B cell (primary cell): Measurements from ENCODE around the gene B4GALT3. TPM values are rescaled to one million over a fixed set of nuclear protein-coding genes. Genes with fewer than 3 reads are reported as not detected.

ENCODE experiments used
- ATAC-seq: fragments of 200-7000 bp; cut with Tn5 transposase; one replicate; pipeline ENCODE4 v1.10.0; 2021; ENCODE audit warnings: low read depth, mild to moderate bottlenecking, moderate number of reproducible peaks, moderate library complexity
- CTCF ChIA-PET: fragments of 350-600 bp; sonication (Branson Sonifier 250); formaldehyde crosslinking; loops from one replicate; lab custom pipeline; 2021; ENCODE audit warnings: antibody characterized with exemption, inconsistent platforms; lab: Charles Lee
- POLR2A ChIA-PET: fragments of 350-600 bp; sonication (Branson Sonifier 250); formaldehyde crosslinking; loops from one replicate; lab custom pipeline; 2021; ENCODE audit warnings: antibody characterized with exemption; lab: Charles Lee
- DNase-seq: peaks from one replicate; pipeline ENCODE4 v3.0.0; 2013
- H2AFZ ChIP-seq: 2 replicates; pipeline ENCODE4 v1.6.1; 2012; ENCODE audit warnings: mild to moderate bottlenecking, low read depth, low read length; ENCODE audit not compliant: insufficient read depth, poor library complexity, severe bottlenecking
- H3K27ac ChIP-seq, 2 donors: 1 replicate in 1 of 2; 2 replicates in 1 of 2; pipeline ENCODE4 v1.5.1; 2012 to 2013; ENCODE audit warnings: low read length in 2 of 2, mild to moderate bottlenecking in 2 of 2, moderate library complexity in 1 of 2
- H3K27me3 ChIP-seq, 4 experiments: fragments of 200-600 bp in 1 of 4; sonication (generic) in 1 of 4; replicated peaks in 1 of 4; 1 replicate in 2 of 4; 2 replicates in 2 of 4; pipeline versions ENCODE4 v1.6.1 to v1.7.0; 2013 to 2016; ENCODE audit warnings: low read length in 3 of 4, mild to moderate bottlenecking in 2 of 4, mixed read lengths in 1 of 4, moderate library complexity in 1 of 4; ENCODE audit not compliant: insufficient read depth in 4 of 4, control insufficient read depth in 3 of 4; ENCODE audit errors: control extremely low read depth in 1 of 4
- H3K36me3 ChIP-seq, 2 experiments: replicated peaks in 1 of 2; 1 replicate in 1 of 2; 2 replicates in 1 of 2; pipeline versions ENCODE4 v1.6.1 to v1.7.1; 2013; ENCODE audit warnings: low read length in 1 of 2; ENCODE audit not compliant: insufficient read depth in 2 of 2, control insufficient read depth in 1 of 2; ENCODE audit errors: control extremely low read depth in 1 of 2, extremely low read depth in 1 of 2
- H3K4me1 ChIP-seq, 2 donors: fragments of 200-600 bp in 1 of 2; sonication (generic) in 1 of 2; 1 replicate in 1 of 2; 2 replicates in 1 of 2; pipeline versions ENCODE4 v1.5.1 to v1.6.1; 2013 to 2017; ENCODE audit warnings: low read length in 2 of 2; ENCODE audit not compliant: control insufficient read depth in 2 of 2, insufficient read depth in 2 of 2
- H3K4me2 ChIP-seq: replicated peaks from 2 replicates; pipeline ENCODE3; 2012; ENCODE audit warnings: mild to moderate bottlenecking, low read depth, low read length; ENCODE audit not compliant: poor library complexity, severe bottlenecking
- H3K4me3 ChIP-seq, 5 experiments: fragments of 200-600 bp in 1 of 5; sonication (generic) in 1 of 5; 1 replicate in 3 of 5; 2 replicates in 2 of 5; pipeline versions ENCODE4 v1.5.1 to v1.7.0; 2011 to 2016; ENCODE audit warnings: low read length in 4 of 5, mild to moderate bottlenecking in 4 of 5, low read depth in 2 of 5, control low read depth in 1 of 5, moderate library complexity in 1 of 5; ENCODE audit not compliant: insufficient read depth in 1 of 5; ENCODE audit errors: control extremely low read depth in 1 of 5, extremely low read depth in 1 of 5
- H3K79me2 ChIP-seq: fragments of 200-600 bp; sonication (generic); one replicate; pipeline ENCODE4 v1.6.0; 2016; ENCODE audit warnings: low read length; ENCODE audit not compliant: control insufficient read depth, insufficient read depth
- H3K9ac ChIP-seq: fragments of 200-600 bp; sonication (generic); 2 replicates; pipeline ENCODE4 v1.6.1; 2017; ENCODE audit warnings: mild to moderate bottlenecking, low read length, moderate library complexity
- H3K9me3 ChIP-seq, 3 donors: one replicate each; pipeline versions ENCODE4 v1.6.1 to v1.7.1; 2013; ENCODE audit warnings: low read length in 2 of 3; ENCODE audit not compliant: control insufficient read depth in 2 of 3, insufficient read depth in 1 of 3; ENCODE audit errors: control extremely low read depth in 1 of 3
- H4K20me1 ChIP-seq: 2 replicates; pipeline ENCODE4 v1.6.0; 2012; ENCODE audit warnings: mild to moderate bottlenecking, low read length; ENCODE audit not compliant: insufficient read depth, control insufficient read depth, poor library complexity, severe bottlenecking
- H3K27ac Mint-ChIP-seq: one replicate; pipeline ENCODE4 v1.8.0; 2021; ENCODE audit warnings: mixed read lengths
- H3K27me3 Mint-ChIP-seq: one replicate; pipeline ENCODE4 v1.8.0; 2021; ENCODE audit warnings: mixed read lengths
- H3K4me1 Mint-ChIP-seq: one replicate; pipeline ENCODE4 v1.8.0; 2021; ENCODE audit warnings: mixed read lengths
- H3K4me3 Mint-ChIP-seq: one replicate; pipeline ENCODE4 v1.8.0; 2021; ENCODE audit warnings: mixed read lengths
- H3K9me3 Mint-ChIP-seq: one replicate; pipeline ENCODE4 v1.8.0; 2022; ENCODE audit warnings: mixed read lengths; ENCODE audit not compliant: insufficient read depth
- EZH2 ChIP-seq: IDR thresholded peaks from 2 replicates; pipeline ENCODE4 v1.6.1; 2012; ENCODE audit warnings: borderline replicate concordance, low read depth, mild to moderate bottlenecking, moderate library complexity, low read length; ENCODE audit not compliant: insufficient read depth, poor library complexity, severe bottlenecking
- WGBS: methylation state at CpG from one replicate; pipeline ENCODE4 v1.1.5; 2013; ENCODE audit warnings: missing lambda C conversion rate; ENCODE audit not compliant: insufficient coverage; 5-methylcytosine and 5-hydroxymethylcytosine counted together
- intact Hi-C: fragments of 100-400 bp; cut with micrococcal nuclease; formaldehyde crosslinking; loops from one replicate; pipeline ENCODE4 v1.10.0; 2022
- polyA plus RNA-seq: library from polyadenylated mRNA; depleted of rRNA; stranded (reverse); fragments of >200 nt; gene quantifications from 2 replicates; pipeline ENCODE4 v1.2.3, GENCODE V29; 2012
- total RNA-seq, 2 donors: library from RNA; stranded (reverse); fragments of 120-200 nt in 1 of 2; gene quantifications; 1 replicate in 1 of 2; 2 replicates in 1 of 2; pipeline versions ENCODE4 v1.2.3 to v1.2.4, GENCODE V29; 2013 to 2022
- TF ChIP-seq, protein P1 (sequence below): fragments of 200-600 bp; IDR thresholded peaks from one replicate; pipeline ENCODE4 v1.8.0; 2022; ENCODE audit warnings: antibody characterized with exemption, mild to moderate bottlenecking

Gene B4GALT3
- total and polyA plus RNA-seq, 2 donors (not counting 1 experiment from before 2014, with no cell fraction given) = 37.6 to 59.6 TPM

DNA sequence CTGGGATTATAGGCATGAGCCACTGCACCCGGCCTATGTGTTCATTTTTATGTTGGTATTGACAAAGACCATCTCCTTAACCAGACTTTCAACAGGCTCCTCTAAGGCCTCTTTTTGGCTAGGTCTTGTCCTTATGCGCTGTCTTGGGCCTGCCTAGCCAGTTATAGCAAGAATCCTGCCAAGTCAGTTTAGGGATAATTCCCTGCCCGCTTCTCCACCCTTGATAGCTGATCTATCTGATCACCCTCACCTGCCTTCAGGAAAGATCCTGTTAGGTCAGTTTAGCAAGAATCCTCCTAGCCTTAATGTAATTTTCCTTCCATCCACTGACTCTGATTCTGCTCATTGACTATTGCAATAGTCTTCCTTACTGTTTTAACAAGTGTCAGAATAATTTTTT, 2.4 kb upstream of the B4GALT3 start:
- no peak overlapping the region for H3K4me3 ChIP-seq
- ChIA-PET CTCF (interaction anchor here (0.6 to 5.4 kb wide), 4 partner anchors 13 to 476 kb away, joined by 3 to 64 read pairs (median 5); partner anchors contain the start of gene PPOX), POLR2A (interaction anchor here (0.7 kb wide), 1 partner anchor 385 kb away, joined by 3 read pairs; no protein-coding TSS in a partner anchor)
- intact Hi-C loops = no loop called here
- H3K36me3 ChIP-seq = peaks cover 0 to 15% of the 10 kb centered on the region in 2 experiments
- 94% methylated on average over 2 of the region's 3 CpGs for WGBS
- H2AFZ ChIP-seq = no peak overlapping the region
- no peak overlapping the region for H3K27ac ChIP-seq
- peaks cover 9% of the 10 kb centered on the region for H4K20me1 ChIP-seq
- no peak overlapping the region for H3K4me3 Mint-ChIP-seq
- H3K4me1 Mint-ChIP-seq = peaks cover 75% of the 10 kb centered on the region
- H3K27me3 Mint-ChIP-seq = no peaks in the 10 kb centered on the region
- ATAC-seq = no peak
- no peak overlapping the region for H3K9ac ChIP-seq
- H3K9me3 Mint-ChIP-seq = no peaks in the 10 kb centered on the region
- H3K4me2 ChIP-seq = no peak overlapping the region
- no peak for DNase-seq
- TF ChIP-seq, protein P1, sequence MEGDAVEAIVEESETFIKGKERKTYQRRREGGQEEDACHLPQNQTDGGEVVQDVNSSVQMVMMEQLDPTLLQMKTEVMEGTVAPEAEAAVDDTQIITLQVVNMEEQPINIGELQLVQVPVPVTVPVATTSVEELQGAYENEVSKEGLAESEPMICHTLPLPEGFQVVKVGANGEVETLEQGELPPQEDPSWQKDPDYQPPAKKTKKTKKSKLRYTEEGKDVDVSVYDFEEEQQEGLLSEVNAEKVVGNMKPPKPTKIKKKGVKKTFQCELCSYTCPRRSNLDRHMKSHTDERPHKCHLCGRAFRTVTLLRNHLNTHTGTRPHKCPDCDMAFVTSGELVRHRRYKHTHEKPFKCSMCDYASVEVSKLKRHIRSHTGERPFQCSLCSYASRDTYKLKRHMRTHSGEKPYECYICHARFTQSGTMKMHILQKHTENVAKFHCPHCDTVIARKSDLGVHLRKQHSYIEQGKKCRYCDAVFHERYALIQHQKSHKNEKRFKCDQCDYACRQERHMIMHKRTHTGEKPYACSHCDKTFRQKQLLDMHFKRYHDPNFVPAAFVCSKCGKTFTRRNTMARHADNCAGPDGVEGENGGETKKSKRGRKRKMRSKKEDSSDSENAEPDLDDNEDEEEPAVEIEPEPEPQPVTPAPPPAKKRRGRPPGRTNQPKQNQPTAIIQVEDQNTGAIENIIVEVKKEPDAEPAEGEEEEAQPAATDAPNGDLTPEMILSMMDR = no peak
- no peak for TF ChIP-seq EZH2
- H3K27me3 ChIP-seq = no peaks in the 10 kb centered on the region
- no peak overlapping the region for H3K27ac Mint-ChIP-seq
- H3K9me3 ChIP-seq = no peaks in the 10 kb centered on the region
- peaks cover 58 to 71% of the 10 kb centered on the region in 2 donors for H3K4me1 ChIP-seq
- peaks cover 25% of the 10 kb centered on the region for H3K79me2 ChIP-seq

- Histone ChIP-seq H3K4me1 (peaks cover 42 to 58% of the 10 kb centered on the region in 2 donors), H3K79me2 (peaks cover 33% of the 10 kb centered on the region), H3K27ac (peak overlapping the region; percentile 76 to 81), H3K4me3 (peak overlapping the region; percentile 23 to 95 (median 90)), H2AFZ (peak overlapping the region; percentile 96), H3K9ac (peak overlapping the region; percentile 83), H3K36me3 (peaks cover 3 to 31% of the 10 kb centered on the region in 2 experiments), H3K4me2 (peak overlapping the region; percentile 82), H4K20me1 (peaks cover 9% of the 10 kb centered on the region), H3K9me3 (no peaks in the 10 kb centered on the region), H3K27me3 (no peaks in the 10 kb centered on the region)
- POLR2A ChIA-PET = interaction anchor here (0.9 to 2.3 kb wide), 3 partner anchors 12 to 48 kb away, joined by 5 to 10 read pairs (median 5); partner anchors contain the start of genes NDUFS2, PPOX and TOMM40L
- Mint-ChIP-seq H3K4me3 (peak overlapping the region; percentile 99), H3K27ac (peak overlapping the region; percentile 100), H3K9me3 (no peaks in the 10 kb centered on the region), H3K27me3 (no peaks in the 10 kb centered on the region), H3K4me1 (peaks cover 64% of the 10 kb centered on the region)
- intact Hi-C loops = loop anchor here (1.0 kb wide), 4 partner anchors 7 to 24 kb away; partner anchors contain the start of genes NDUFS2, PPOX and USP21
- DNase-seq (no peak), ATAC-seq (no peak)
- no peak for TF ChIP-seq EZH2
- TF ChIP-seq, protein P1 = no peak
- CTCF ChIA-PET = interaction anchor here (0.6 to 3.3 kb wide), 2 partner anchors 11 to 20 kb away, joined by 5 to 24 read pairs; partner anchors contain the start of gene PPOX
- 83% methylated on average over 1 of the region's 9 CpGs for WGBS
Measured at GRCh38 chr1:161177936-161178244, 583 bp upstream of the B4GALT3 start.
